PC-9 (cell line): ENCODE measurements around the gene NUDT3. TPM values are rescaled to one million over a fixed set of nuclear protein-coding genes. Genes with fewer than 3 reads are reported as not detected.
"Not testable (repeated sequence)": the region's sequence is repeated elsewhere in the genome, so short reads cannot be mapped to it uniquely, and the experiment has no call there.

Experiments used
- BruUV-seq: library from RNA; stranded (reverse); fragments of 400-500 nt; replicated peaks from 2 replicates; lab custom pipeline; 2021; lab: Mats Ljungman, UMichigan
- CTCF ChIA-PET: fragments of 300-600 bp; sonication (Branson Sonifier 250); formaldehyde crosslinking; loops from one replicate; lab custom pipeline; 2022; ENCODE audit warnings: antibody characterized with exemption; lab: Charles Lee
- POLR2A ChIA-PET: fragments of 300-600 bp; sonication (Branson Sonifier 250); formaldehyde crosslinking; loops from one replicate; lab custom pipeline; 2022; ENCODE audit warnings: antibody characterized with exemption; ENCODE audit not compliant: unreplicated experiment; lab: Charles Lee
- DNase-seq, 2 experiments: peaks; one replicate each; pipeline versions ENCODE4 v3.0.0 to v3.0.0-alpha.2; 2015 to 2022; ENCODE audit warnings: mixed read lengths in 1 of 2
- H2AFZ ChIP-seq: fragments of 200-600 bp; sonication (generic); 2 replicates; pipeline ENCODE4 v1.8.1; 2017; ENCODE audit warnings: antibody characterized with exemption
- H3F3A ChIP-seq: fragments of 200-600 bp; sonication (generic); 2 replicates; pipeline ENCODE4 v1.8.1; 2017; ENCODE audit warnings: antibody characterized with exemption, mild to moderate bottlenecking, low read depth; ENCODE audit not compliant: insufficient read depth
- H3K27ac ChIP-seq: fragments of 200-600 bp; sonication (generic); 2 replicates; pipeline ENCODE4 v1.6.1; 2016; ENCODE audit warnings: mixed run types
- H3K27me3 ChIP-seq: fragments of 200-600 bp; sonication (generic); 2 replicates; pipeline ENCODE4 v1.6.1; 2016; ENCODE audit warnings: low read depth, mixed run types; ENCODE audit not compliant: insufficient read depth
- H3K36me3 ChIP-seq: fragments of 200-600 bp; sonication (generic); 2 replicates; pipeline ENCODE4 v1.6.1; 2016; ENCODE audit warnings: low read depth, mixed run types
- H3K4me1 ChIP-seq: fragments of 200-600 bp; sonication (generic); replicated peaks from 2 replicates; pipeline ENCODE4 v1.6.1; 2016; ENCODE audit warnings: mixed run types; ENCODE audit not compliant: insufficient read depth
- H3K4me2 ChIP-seq: fragments of 200-600 bp; sonication (generic); 2 replicates; pipeline ENCODE4 v1.6.1; 2017; ENCODE audit warnings: mixed run types
- H3K4me3 ChIP-seq: fragments of 200-600 bp; sonication (generic); 2 replicates; pipeline ENCODE4 v1.6.1; 2016; ENCODE audit warnings: mixed run types
- H3K79me2 ChIP-seq: fragments of 200-600 bp; sonication (generic); 2 replicates; pipeline ENCODE4 v1.6.1; 2017; ENCODE audit warnings: low read depth, mixed run types
- H3K9me2 ChIP-seq: fragments of 200-600 bp; sonication (generic); 2 replicates; pipeline ENCODE4 v1.8.1; 2017; ENCODE audit warnings: mild to moderate bottlenecking; ENCODE audit not compliant: insufficient read depth
- H3K9me3 ChIP-seq: fragments of 200-600 bp; sonication (generic); 2 replicates; pipeline ENCODE4 v1.8.1; 2016; ENCODE audit warnings: low read depth; ENCODE audit not compliant: insufficient read depth
- H4K20me1 ChIP-seq: fragments of 200-600 bp; sonication (generic); 2 replicates; pipeline ENCODE4 v1.8.1; 2017; ENCODE audit not compliant: insufficient read depth
- CTCF ChIP-seq: fragments of 200-600 bp; sonication (generic); conservative IDR thresholded peaks from 2 replicates; pipeline ENCODE4 v1.6.1; 2017; ENCODE audit warnings: mixed run types, antibody characterized with exemption, mild to moderate bottlenecking, moderate library complexity
- EZH2 ChIP-seq: fragments of 200-600 bp; sonication (generic); IDR thresholded peaks from 2 replicates; pipeline ENCODE4 v1.8.0; 2017; ENCODE audit warnings: antibody characterized with exemption, low read depth
- intact Hi-C: fragments of 100-400 bp; cut with micrococcal nuclease; formaldehyde crosslinking; loops from one replicate; pipeline ENCODE4 v1.10.0; 2022; ENCODE audit not compliant: unreplicated experiment
- total RNA-seq: library from RNA; stranded (reverse); gene quantifications from 2 replicates; pipeline ENCODE4 v1.2.3, GENCODE V29; 2021

Gene NUDT3
- total RNA-seq, 1 experiment from 2014 or later, result 19.1 TPM

GRCh38 chr6:34355889-34356288 lies 36.6 kb downstream of the NUDT3 start:
- H3K4me1 ChIP-seq, result peaks cover 18% of the 10 kb centered on the region
- no peaks in the 10 kb centered on the region for H3K27me3 ChIP-seq
- H3K79me2 ChIP-seq, result peaks cover 72% of the 10 kb centered on the region
- H3F3A ChIP-seq, result peaks cover 5% of the 10 kb centered on the region; the same call in 1 of the 2 replicates
- no peak overlapping the region for H3K4me3 ChIP-seq
- DNase-seq, result no peak
- CTCF ChIA-PET, result no interaction called here
- H2AFZ ChIP-seq, result no peak overlapping the region
- POLR2A ChIA-PET, result no interaction called here
- H3K4me2 ChIP-seq, result no peak overlapping the region
- H3K9me3 ChIP-seq, result no peaks in the 10 kb centered on the region
- H3K27ac ChIP-seq, result no peak overlapping the region
- H4K20me1 ChIP-seq, result peaks cover 47% of the 10 kb centered on the region
- TF ChIP-seq EZH2 (no peak), CTCF (no peak)
- no TSS peak for BruUV-seq
- intact Hi-C loops, result no loop called here
- H3K36me3 ChIP-seq, result no peaks in the 10 kb centered on the region
- H3K9me2 ChIP-seq, result no peaks in the 10 kb centered on the region

- BruUV-seq, H3K4me2 ChIP-seq, H3K9me3 ChIP-seq, H3K27me3 ChIP-seq, H3K36me3 ChIP-seq, H3K27ac ChIP-seq, H3K4me3 ChIP-seq, H3K9me2 ChIP-seq, intact Hi-C loops, H3F3A ChIP-seq, POLR2A ChIA-PET, H2AFZ ChIP-seq, DNase-seq: not testable (repeated sequence)
- Histone ChIP-seq H3K79me2 (peaks cover 65% of the 10 kb centered on the region), H4K20me1 (peaks cover 48% of the 10 kb centered on the region), H3K4me1 (peaks cover 14% of the 10 kb centered on the region)
- CTCF ChIA-PET, result interaction anchor here (0.6 kb wide), 1 partner anchor 40 kb away, joined by 3 read pairs; no protein-coding TSS in a partner anchor
Measured at GRCh38 chr6:34354230-34354629, 38.2 kb downstream of the NUDT3 start.

GRCh38 chr6:34353530-34353929 lies 38.9 kb downstream of the NUDT3 start:
- H3F3A ChIP-seq, H3K36me3 ChIP-seq, H2AFZ ChIP-seq, H3K27me3 ChIP-seq, intact Hi-C loops, POLR2A ChIA-PET, H3K9me3 ChIP-seq, H3K4me3 ChIP-seq, BruUV-seq, H3K9me2 ChIP-seq, DNase-seq, H3K27ac ChIP-seq, CTCF ChIA-PET, H3K4me2 ChIP-seq: not testable (repeated sequence)
- Histone ChIP-seq H3K79me2 (peaks cover 61% of the 10 kb centered on the region), H3K4me1 (peaks cover 12% of the 10 kb centered on the region), H4K20me1 (peaks cover 48% of the 10 kb centered on the region)

GRCh38 chr6:34352305-34352937 lies 40.0 kb downstream of the NUDT3 start:
- CTCF ChIA-PET, result no interaction called here
- peaks cover 60% of the 10 kb centered on the region for H3K79me2 ChIP-seq
- H4K20me1 ChIP-seq, result peaks cover 48% of the 10 kb centered on the region
- peak in 1 of 2 experiments; percentile 40 for DNase-seq
- H3K27me3 ChIP-seq, result no peaks in the 10 kb centered on the region
- TF ChIP-seq CTCF, result no peak
- no peak for TF ChIP-seq EZH2
- intact Hi-C loops, result no loop called here
- H3K9me2 ChIP-seq, result no peaks in the 10 kb centered on the region
- peaks cover 10% of the 10 kb centered on the region for H3K4me1 ChIP-seq
- no peaks in the 10 kb centered on the region for H3K9me3 ChIP-seq
- peaks cover 5% of the 10 kb centered on the region; the same call in 1 of the 2 replicates for H3F3A ChIP-seq
- no peak overlapping the region for H3K27ac ChIP-seq
- H3K36me3 ChIP-seq, result no peaks in the 10 kb centered on the region
- H3K4me2 ChIP-seq, result no peak overlapping the region
- POLR2A ChIA-PET, result interaction anchor here (0.7 kb wide), 1 partner anchor 28 kb away, joined by 3 read pairs; no protein-coding TSS in a partner anchor
- BruUV-seq, result no TSS peak
- H3K4me3 ChIP-seq, result no peak overlapping the region
- H2AFZ ChIP-seq, result no peak overlapping the region
